GM12872 (cell line): ENCODE results near the gene PCP4L1.

ENCODE experiments used
- TF ChIP-seq, protein P1 (sequence below): IDR thresholded peaks from 3 replicates; pipeline ENCODE4 v1.5.1; 2011; ENCODE audit warnings: low read depth, mild to moderate bottlenecking, low read length, moderate library complexity; ENCODE audit not compliant: insufficient read depth

The PCP4L1 gene

DNA sequence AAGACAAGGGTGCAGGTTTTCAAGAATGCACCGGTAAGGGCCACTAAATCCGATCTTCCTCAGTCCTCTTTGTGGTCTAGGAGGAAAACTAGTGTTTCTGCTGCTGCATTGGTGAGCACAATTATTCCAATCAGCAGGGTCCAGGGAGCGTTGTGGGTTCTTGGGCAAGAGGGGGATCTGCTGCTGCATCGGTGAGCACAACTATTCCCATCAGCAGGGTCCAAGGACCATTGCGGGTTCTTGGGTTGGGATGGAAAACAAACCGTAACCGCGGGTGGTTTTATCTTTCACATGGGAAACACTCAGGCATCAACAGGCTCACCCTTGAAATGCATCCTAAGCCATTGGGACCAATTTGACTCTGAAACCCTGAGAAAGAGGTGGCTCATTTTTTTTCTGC is 7.0 kb upstream of the PCP4L1 start:
- TF ChIP-seq, protein P1, sequence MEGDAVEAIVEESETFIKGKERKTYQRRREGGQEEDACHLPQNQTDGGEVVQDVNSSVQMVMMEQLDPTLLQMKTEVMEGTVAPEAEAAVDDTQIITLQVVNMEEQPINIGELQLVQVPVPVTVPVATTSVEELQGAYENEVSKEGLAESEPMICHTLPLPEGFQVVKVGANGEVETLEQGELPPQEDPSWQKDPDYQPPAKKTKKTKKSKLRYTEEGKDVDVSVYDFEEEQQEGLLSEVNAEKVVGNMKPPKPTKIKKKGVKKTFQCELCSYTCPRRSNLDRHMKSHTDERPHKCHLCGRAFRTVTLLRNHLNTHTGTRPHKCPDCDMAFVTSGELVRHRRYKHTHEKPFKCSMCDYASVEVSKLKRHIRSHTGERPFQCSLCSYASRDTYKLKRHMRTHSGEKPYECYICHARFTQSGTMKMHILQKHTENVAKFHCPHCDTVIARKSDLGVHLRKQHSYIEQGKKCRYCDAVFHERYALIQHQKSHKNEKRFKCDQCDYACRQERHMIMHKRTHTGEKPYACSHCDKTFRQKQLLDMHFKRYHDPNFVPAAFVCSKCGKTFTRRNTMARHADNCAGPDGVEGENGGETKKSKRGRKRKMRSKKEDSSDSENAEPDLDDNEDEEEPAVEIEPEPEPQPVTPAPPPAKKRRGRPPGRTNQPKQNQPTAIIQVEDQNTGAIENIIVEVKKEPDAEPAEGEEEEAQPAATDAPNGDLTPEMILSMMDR = no peak

DNA sequence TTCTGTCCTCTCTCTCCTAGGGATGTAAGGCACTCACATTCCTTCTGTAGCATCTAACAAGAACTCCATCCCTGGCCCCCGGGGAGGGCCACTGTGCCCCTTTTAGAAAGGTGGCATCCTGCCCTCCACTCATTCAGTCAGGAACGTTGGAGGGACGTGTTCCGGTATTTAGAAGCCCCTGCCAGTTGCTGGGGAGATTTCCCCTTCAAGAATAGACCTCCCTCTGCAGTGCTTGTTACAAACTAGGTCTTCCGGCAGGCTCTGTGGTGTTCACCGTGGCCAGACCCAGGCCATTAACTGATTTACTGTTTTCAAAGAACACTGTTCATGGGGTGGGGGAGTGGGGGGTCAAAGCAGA is 779 bp downstream of the PCP4L1 start:
- TF ChIP-seq, protein P1 = no peak

DNA sequence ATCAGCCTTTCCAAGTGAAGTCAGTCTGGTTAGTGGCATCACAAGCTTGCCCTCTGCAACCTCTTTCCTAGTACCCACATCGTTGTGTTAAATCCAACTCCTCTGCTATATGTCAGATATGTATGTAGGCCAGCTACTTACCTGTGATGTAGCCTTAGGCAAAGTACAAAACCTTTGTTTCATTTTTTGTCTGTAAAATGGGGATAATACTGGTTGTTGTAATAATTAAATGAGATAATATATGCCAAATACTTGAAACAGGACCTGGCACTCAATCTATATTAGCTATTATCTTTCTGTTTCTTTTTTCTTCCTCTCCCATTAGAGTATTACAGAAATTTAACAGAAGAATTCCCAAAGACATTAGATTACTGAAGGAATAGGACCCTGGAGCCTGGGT is 1.2 kb downstream of the PCP4L1 start:
- TF ChIP-seq, protein P1 = no peak

DNA sequence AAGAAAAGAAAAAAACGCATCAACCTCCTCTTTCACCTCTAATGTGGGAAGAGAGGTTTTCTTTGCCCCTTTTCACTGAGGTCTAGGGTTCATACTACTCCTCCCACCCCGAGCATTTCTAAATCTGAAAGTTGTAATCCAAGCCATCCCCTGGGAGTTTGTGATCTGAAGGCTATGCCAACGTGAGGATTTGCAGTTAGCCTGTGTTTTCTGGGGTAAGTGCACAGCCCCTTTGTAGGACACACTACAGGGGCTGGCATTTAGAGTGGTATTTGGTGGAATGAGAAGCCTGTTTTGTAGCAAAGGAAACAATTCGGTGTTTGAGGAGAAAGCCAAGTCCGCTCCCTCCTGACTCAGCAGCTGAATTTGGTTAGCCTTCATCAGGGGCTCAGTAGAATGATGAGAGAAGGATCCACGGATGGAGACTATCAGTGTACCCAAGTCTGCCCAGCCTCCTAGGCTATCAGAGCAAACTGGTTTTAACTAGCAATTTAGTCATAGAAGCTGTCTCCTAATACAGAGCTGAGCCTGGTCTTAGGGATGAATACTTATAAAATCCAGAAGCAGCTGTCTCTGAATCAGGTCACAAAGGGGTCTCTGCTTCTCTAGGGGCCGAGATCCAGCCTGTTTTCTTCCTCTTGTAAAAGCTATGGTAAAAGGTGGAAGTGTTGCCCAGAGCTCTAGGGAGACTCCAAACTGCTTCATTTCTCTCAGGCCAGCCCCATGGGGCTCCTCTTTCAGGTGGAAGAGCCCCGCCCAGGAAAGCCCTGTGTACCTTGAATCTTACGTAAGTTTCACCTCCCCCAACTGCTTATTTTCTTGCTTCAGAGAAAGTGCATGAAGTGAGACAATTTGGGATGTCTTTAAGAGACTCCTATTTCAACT is 2.1 kb downstream of the PCP4L1 start:
- TF ChIP-seq, protein P1 = no peak

DNA sequence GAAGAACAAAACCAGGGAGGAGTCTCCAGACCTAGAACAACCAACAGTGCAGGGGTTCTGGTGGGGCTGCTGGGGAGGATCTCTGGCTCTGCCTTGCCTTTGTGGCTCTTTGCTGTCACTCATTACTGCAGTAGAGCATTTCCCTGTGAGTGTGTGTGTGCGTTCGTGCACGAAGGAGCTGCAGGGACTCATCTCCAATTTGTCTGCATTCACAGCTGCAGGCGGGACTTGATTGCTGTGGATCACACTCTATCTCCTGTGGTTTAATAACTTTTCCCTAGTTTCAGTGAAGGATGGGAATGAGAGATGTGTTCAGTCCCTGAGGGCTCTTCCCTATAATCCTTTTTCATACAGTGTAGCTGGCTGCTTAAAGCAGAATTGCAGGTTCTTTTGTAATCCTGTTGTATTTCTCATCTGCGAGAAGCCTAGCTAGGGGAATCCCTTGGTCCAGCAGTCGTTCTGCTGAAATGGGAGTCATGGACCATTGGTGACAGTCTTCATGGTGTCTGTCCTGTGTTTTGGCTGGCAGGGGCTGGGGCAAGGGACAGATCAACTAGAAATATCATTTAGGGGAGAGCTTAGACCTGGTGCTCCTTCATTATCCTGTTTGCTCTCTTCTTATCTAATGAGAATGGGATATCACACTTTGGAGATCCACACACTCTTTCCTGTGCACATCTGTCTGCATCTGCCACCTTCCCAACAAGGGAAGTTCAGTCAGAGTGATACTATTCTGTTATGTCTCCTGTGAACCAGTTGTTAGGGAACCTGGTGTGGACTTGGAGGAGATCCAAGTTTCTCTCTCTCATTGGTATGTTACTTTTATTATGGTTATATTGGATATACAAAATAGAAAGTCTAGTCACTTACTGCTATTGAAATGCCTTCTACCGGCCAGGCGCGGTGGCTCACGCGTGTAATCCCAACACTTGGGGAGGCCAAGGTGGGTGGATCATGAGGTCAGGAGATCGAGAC is 3.0 kb downstream of the PCP4L1 start:
- TF ChIP-seq, protein P1 = no peak

DNA sequence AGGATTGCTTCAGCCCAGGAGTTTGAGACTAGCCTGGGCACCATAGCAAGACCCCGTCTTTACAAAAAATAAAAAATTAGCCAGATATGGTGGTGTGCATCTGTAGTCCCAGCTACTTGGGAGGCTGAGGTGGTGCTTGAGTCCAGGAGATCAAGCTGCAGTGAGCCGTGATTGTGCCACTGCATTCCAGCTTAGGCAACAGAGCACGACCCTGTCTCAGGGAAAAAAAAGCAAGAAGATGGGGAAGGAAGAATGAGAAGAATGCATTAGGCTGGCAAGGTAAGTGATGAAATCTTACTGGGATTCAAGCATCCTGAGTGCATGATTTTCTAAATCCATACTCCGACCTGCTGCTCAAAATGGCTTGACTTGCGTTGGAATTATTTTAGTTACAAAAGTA is 6.8 kb downstream of the PCP4L1 start:
- TF ChIP-seq, protein P1 = no peak

DNA sequence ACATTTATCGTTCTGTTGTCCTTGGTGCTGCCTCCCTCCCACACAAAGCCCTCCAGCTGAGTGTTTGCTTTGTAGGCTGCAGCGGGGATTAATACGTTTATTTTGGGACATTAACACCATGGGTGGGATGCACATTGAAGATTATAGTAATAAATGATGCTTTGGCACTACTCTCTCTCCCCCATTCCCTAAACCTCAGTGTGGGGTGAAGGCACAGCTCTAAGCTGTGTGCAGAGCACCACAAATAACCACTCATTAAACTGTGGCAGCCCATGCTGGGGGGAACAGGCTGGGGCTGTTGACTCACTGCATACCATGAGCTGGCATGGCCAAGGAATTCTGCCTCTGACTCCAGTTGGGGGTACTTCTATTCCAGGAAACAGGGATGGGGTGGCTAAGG is 7.7 kb downstream of the PCP4L1 start:
- TF ChIP-seq, protein P1 = no peak
